Measurements from ENCODE around the gene AIPL1. TPM values are rescaled to one million over a fixed set of nuclear protein-coding genes. Genes with fewer than 3 reads are reported as not detected.
A peak's percentile ranks its signal among the peaks of the same experiment; 100 is the strongest.

Gene AIPL1
- polyA plus RNA-seq, 1 donor (not counting 4 experiments of a cell fraction or from before 2014, with no cell fraction given) = not detected

DNA sequence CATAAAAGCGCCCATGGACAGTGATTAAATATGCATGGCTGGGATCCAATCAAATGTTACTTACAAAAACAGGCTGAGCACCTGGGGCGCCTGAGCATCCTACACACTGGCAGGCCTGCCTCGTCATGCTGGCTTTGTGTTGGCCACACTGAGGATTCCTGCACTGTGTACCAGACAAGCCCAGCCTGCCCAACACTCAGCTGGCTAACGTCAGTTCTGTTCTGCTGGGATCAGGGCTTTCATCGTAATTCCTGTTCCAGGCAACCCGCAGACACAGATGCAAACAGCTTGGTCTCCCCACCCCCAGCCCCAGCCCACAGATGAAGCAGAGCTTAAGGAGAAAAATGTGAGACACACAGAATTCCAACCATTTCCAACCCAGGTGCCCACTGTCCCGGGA is 40.0 kb upstream of the AIPL1 start:
- FAIRE-seq (peak; percentile 89), DNase-seq (ENCODE audit: low read depth, low spot score) (peak; percentile 75)
- Histone ChIP-seq H3K9me3 (ENCODE audit: control insufficient read depth, low read depth, low read length) (no peaks in the 10 kb centered on the region), H3K9me1 (ENCODE audit: control insufficient read depth, extremely low read depth, insufficient read depth, low read length) (peaks cover 2% of the 10 kb centered on the region), H3K27me3 (ENCODE audit: control insufficient read depth, extremely low read depth, insufficient read depth, low read length) (no peaks in the 10 kb centered on the region), H3K4me3 (ENCODE audit: control insufficient read depth in 2 of 3, extremely low read depth in 1 of 3, insufficient read depth in 2 of 3, low read depth in 1 of 3, low read length in 3 of 3) (no peak overlapping the region), H3K36me3 (ENCODE audit: control insufficient read depth in 2 of 2, extremely low read depth in 1 of 2, insufficient read depth in 2 of 2, low read length in 2 of 2) (peaks cover 1 to 8% of the 10 kb centered on the region in 2 experiments), H3K27ac (ENCODE audit: control insufficient read depth, insufficient read depth, low read length) (peak overlapping the region; percentile 61), H3K4me1 (ENCODE audit: control insufficient read depth, extremely low read depth, insufficient read depth, low read length) (peaks cover 52% of the 10 kb centered on the region), H2AFZ (ENCODE audit: control insufficient read depth, low read length) (no peak overlapping the region), H3K79me2 (ENCODE audit: control insufficient read depth, insufficient read depth, low read length) (no peaks in the 10 kb centered on the region), H4K20me1 (ENCODE audit: control insufficient read depth, extremely low read depth, insufficient read depth, low read length) (peaks cover 3% of the 10 kb centered on the region), H3K4me2 (ENCODE audit: control insufficient read depth, extremely low read depth, insufficient read depth, low read depth, low read length) (peak overlapping the region; percentile 63), H3K9ac (ENCODE audit: control insufficient read depth, extremely low read depth, insufficient read depth, low read length) (no peak overlapping the region)
- TF ChIP-seq, protein P1, sequence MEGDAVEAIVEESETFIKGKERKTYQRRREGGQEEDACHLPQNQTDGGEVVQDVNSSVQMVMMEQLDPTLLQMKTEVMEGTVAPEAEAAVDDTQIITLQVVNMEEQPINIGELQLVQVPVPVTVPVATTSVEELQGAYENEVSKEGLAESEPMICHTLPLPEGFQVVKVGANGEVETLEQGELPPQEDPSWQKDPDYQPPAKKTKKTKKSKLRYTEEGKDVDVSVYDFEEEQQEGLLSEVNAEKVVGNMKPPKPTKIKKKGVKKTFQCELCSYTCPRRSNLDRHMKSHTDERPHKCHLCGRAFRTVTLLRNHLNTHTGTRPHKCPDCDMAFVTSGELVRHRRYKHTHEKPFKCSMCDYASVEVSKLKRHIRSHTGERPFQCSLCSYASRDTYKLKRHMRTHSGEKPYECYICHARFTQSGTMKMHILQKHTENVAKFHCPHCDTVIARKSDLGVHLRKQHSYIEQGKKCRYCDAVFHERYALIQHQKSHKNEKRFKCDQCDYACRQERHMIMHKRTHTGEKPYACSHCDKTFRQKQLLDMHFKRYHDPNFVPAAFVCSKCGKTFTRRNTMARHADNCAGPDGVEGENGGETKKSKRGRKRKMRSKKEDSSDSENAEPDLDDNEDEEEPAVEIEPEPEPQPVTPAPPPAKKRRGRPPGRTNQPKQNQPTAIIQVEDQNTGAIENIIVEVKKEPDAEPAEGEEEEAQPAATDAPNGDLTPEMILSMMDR (optimal IDR thresholded peaks at IDR 0.05 in 1 of 3, IDR thresholded peaks at IDR 0.05 in 1 of 3, conservative IDR thresholded peaks at IDR 0.05 in 1 of 3; ENCODE audit: extremely low read depth in 1 of 3, insufficient read depth in 2 of 3, low read length in 3 of 3) = no peak
- TF ChIP-seq EZH2 (IDR thresholded peaks at IDR 0.05; ENCODE audit: low read length) = no peak
- dilution Hi-C loops (cut with MboI; ENCODE audit: extremely low pct_ligation_motif_present, low sequenced_read_pairs) = no loop called here

DNA sequence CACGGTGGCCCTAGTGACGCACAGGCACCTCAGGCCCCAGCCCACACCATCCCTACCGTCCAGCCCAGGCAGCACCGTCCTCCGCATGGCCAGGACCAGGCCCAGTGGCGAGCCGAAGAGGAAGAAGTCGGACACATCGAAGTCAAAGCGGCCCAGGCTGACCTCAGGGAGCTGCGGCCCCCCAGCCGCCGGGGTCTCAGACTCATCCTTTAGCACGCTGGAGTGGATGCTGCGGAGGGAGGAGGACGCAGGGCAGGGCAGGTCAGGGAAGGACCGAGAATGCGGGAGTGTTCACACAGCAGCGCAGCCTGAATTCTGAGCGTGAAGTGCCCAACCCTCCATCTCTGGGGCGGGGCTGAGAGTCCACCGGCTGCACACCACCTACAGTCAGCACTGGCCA is 39.5 kb upstream of the AIPL1 start:
- dilution Hi-C loops (cut with MboI; ENCODE audit: extremely low pct_ligation_motif_present, low sequenced_read_pairs) = no loop called here
- H3K27me3 ChIP-seq (ENCODE audit: control insufficient read depth, extremely low read depth, insufficient read depth, low read length) = no peaks in the 10 kb centered on the region
- FAIRE-seq (no peak), DNase-seq (ENCODE audit: low read depth, low spot score) (no peak)
- no peak overlapping the region for H2AFZ ChIP-seq (ENCODE audit: control insufficient read depth, low read length)
- no peak overlapping the region for H3K9ac ChIP-seq (ENCODE audit: control insufficient read depth, extremely low read depth, insufficient read depth, low read length)
- H4K20me1 ChIP-seq (ENCODE audit: control insufficient read depth, extremely low read depth, insufficient read depth, low read length) = peaks cover 3% of the 10 kb centered on the region
- TF ChIP-seq, protein P1 (optimal IDR thresholded peaks at IDR 0.05 in 1 of 3, IDR thresholded peaks at IDR 0.05 in 1 of 3, conservative IDR thresholded peaks at IDR 0.05 in 1 of 3; ENCODE audit: extremely low read depth in 1 of 3, insufficient read depth in 2 of 3, low read length in 3 of 3) = no peak
- TF ChIP-seq EZH2 (IDR thresholded peaks at IDR 0.05; ENCODE audit: low read length) = no peak
- peaks cover 1 to 8% of the 10 kb centered on the region in 2 experiments for H3K36me3 ChIP-seq (ENCODE audit: control insufficient read depth in 2 of 2, extremely low read depth in 1 of 2, insufficient read depth in 2 of 2, low read length in 2 of 2)
- no peak overlapping the region for H3K27ac ChIP-seq (ENCODE audit: control insufficient read depth, insufficient read depth, low read length)
- H3K4me3 ChIP-seq (ENCODE audit: control insufficient read depth in 2 of 3, extremely low read depth in 1 of 3, insufficient read depth in 2 of 3, low read depth in 1 of 3, low read length in 3 of 3) = no peak overlapping the region
- no peaks in the 10 kb centered on the region for H3K9me3 ChIP-seq (ENCODE audit: control insufficient read depth, low read depth, low read length)
- peaks cover 2% of the 10 kb centered on the region for H3K9me1 ChIP-seq (ENCODE audit: control insufficient read depth, extremely low read depth, insufficient read depth, low read length)
- H3K4me2 ChIP-seq (ENCODE audit: control insufficient read depth, extremely low read depth, insufficient read depth, low read depth, low read length) = no peak overlapping the region
- peaks cover 52% of the 10 kb centered on the region for H3K4me1 ChIP-seq (ENCODE audit: control insufficient read depth, extremely low read depth, insufficient read depth, low read length)
- H3K79me2 ChIP-seq (ENCODE audit: control insufficient read depth, insufficient read depth, low read length) = no peaks in the 10 kb centered on the region
